Measurements from ENCODE around the gene SMTNL1.
A peak's percentile ranks its signal among the peaks of the same experiment; 100 is the strongest.

Gene SMTNL1

GRCh38 chr11:57539342-57539741 lies 1.9 kb downstream of the SMTNL1 start:
- TF ChIP-seq CTCF (conservative IDR thresholded peaks at IDR 0.05; ENCODE audit: low read depth, low read length), result no peak
- DNase-seq (ENCODE audit: low read depth), result no peak
- H3K4me3 ChIP-seq (ENCODE audit: low read length), result no peak overlapping the region

- no peak for TF ChIP-seq CTCF (conservative IDR thresholded peaks at IDR 0.05; ENCODE audit: low read depth, low read length)
- DNase-seq (ENCODE audit: low read depth), result no peak
- no peak overlapping the region for H3K4me3 ChIP-seq (ENCODE audit: low read length)
These were observed 3.8 kb downstream of the SMTNL1 start for GRCh38 chr11:57541169-57541568.

GRCh38 chr11:57542582-57542981 lies 5.2 kb downstream of the SMTNL1 start:
- H3K4me3 ChIP-seq (ENCODE audit: low read length), result no peak overlapping the region
- DNase-seq (ENCODE audit: low read depth), result no peak
- TF ChIP-seq CTCF (conservative IDR thresholded peaks at IDR 0.05; ENCODE audit: low read depth, low read length), result no peak

- no peak overlapping the region for H3K4me3 ChIP-seq (ENCODE audit: low read length)
- no peak for DNase-seq (ENCODE audit: low read depth)
- no peak for TF ChIP-seq CTCF (conservative IDR thresholded peaks at IDR 0.05; ENCODE audit: low read depth, low read length)
These were observed 6.2 kb downstream of the SMTNL1 start for GRCh38 chr11:57543593-57543992.

- no peak overlapping the region for H3K4me3 ChIP-seq (ENCODE audit: low read length)
- no peak for TF ChIP-seq CTCF (conservative IDR thresholded peaks at IDR 0.05; ENCODE audit: low read depth, low read length)
- peak; percentile 83 for DNase-seq (ENCODE audit: low read depth)
These were observed 7.2 kb downstream of the SMTNL1 start for GRCh38 chr11:57544566-57544965.

GRCh38 chr11:57545883-57546282 lies 8.5 kb downstream of the SMTNL1 start:
- H3K4me3 ChIP-seq (ENCODE audit: low read length), result no peak overlapping the region
- DNase-seq (ENCODE audit: low read depth), result no peak
- no peak for TF ChIP-seq CTCF (conservative IDR thresholded peaks at IDR 0.05; ENCODE audit: low read depth, low read length)

- H3K4me3 ChIP-seq (ENCODE audit: low read length), result no peak overlapping the region
- DNase-seq (ENCODE audit: low read depth), result no peak
- no peak for TF ChIP-seq CTCF (conservative IDR thresholded peaks at IDR 0.05; ENCODE audit: low read depth, low read length)
These were observed 9.1 kb downstream of the SMTNL1 start for GRCh38 chr11:57546451-57546850.

Measured in retinal pigment epithelial cell (primary cell).